Right cardiac atrium (tissue), 5 donors: ENCODE results near the gene MBD4. TPM values are rescaled to one million over a fixed set of nuclear protein-coding genes. Genes with fewer than 3 reads are reported as not detected.

Source experiments
- ATAC-seq, 2 donors: fragments of 200-7000 bp; cut with Tn5 transposase; one replicate each; pipeline versions ENCODE4 v1.8.0 to v1.9.1; 2020; ENCODE audit warnings: moderate library complexity in 2 of 2, mild to moderate bottlenecking in 1 of 2
- DNase-seq, 3 donors: peaks; one replicate each; pipeline ENCODE4 v3.0.0-alpha.2; 2020
- H3K27ac ChIP-seq: one replicate; pipeline ENCODE4 v1.5.1; 2013; ENCODE audit warnings: mild to moderate bottlenecking, low read length, control low read depth, moderate library complexity
- H3K27me3 ChIP-seq: one replicate; pipeline ENCODE4 v1.6.1; 2013; ENCODE audit not compliant: control insufficient read depth, insufficient read depth
- H3K4me1 ChIP-seq: one replicate; pipeline ENCODE4 v1.6.1; 2013; ENCODE audit warnings: low read length; ENCODE audit not compliant: control insufficient read depth, insufficient read depth
- H3K4me3 ChIP-seq: one replicate; pipeline ENCODE4 v1.5.1; 2013; ENCODE audit warnings: low read length, control low read depth
- H3K9me3 ChIP-seq: one replicate; pipeline ENCODE4 v1.6.1; 2013; ENCODE audit warnings: low read length; ENCODE audit not compliant: control insufficient read depth
- WGBS: extraction: QIAGEN DNeasy Blood & Tissue Kit; methylation state at CpG from one replicate; pipeline ENCODE4 v1.1.7; 2013; 5-methylcytosine and 5-hydroxymethylcytosine counted together
- intact Hi-C, 4 donors: fragments of 100-400 bp; cut with DNase I; formaldehyde crosslinking; loops; one replicate each; pipeline versions ENCODE4 v1.11.0 to v1.14.0; 2022 to 2023
- polyA plus RNA-seq: library from polyadenylated mRNA; stranded (reverse); fragments of 200-250 nt; gene quantifications from one replicate; pipeline ENCODE4 v1.2.3, GENCODE V29; 2013
- total RNA-seq, 4 donors: library from RNA; stranded (reverse); fragmentation: NEBNext Ultra II Directional; extraction: Animal tissue kit (Norgen Biotek cat#: 25700); gene quantifications; one replicate each; pipeline ENCODE4 v1.2.1, GENCODE V29; 2021
- donor health status: healthy with polysubstance abuse.
- donor health status: DM: no; HTN: yes; CAD: no.
- donor health status: DM: no; HTN: no; CAD: no.
- donor health status: DM: no; HTN: yes; CAD: no; lungs with severe emphysema.
- donor health status: DM: yes; HTN: yes; CAD: no.

MBD4 gene
- total and polyA plus RNA-seq, 5 donors, result 17.5 to 52.1 (median 25.6) TPM

GRCh38 chr3:129445471-129445870 is 5.7 kb upstream of the MBD4 start:
- DNase-seq (no peak), ATAC-seq (no peak)
- peaks cover 18% of the 10 kb centered on the region for H3K4me1 ChIP-seq
- H3K9me3 ChIP-seq, result no peaks in the 10 kb centered on the region
- WGBS, result 82% methylated on average over 3 of the region's 3 CpGs
- H3K4me3 ChIP-seq, result no peak overlapping the region
- no peaks in the 10 kb centered on the region for H3K27me3 ChIP-seq
- intact Hi-C loops, result no loop called here
- H3K27ac ChIP-seq, result no peak overlapping the region

DNA sequence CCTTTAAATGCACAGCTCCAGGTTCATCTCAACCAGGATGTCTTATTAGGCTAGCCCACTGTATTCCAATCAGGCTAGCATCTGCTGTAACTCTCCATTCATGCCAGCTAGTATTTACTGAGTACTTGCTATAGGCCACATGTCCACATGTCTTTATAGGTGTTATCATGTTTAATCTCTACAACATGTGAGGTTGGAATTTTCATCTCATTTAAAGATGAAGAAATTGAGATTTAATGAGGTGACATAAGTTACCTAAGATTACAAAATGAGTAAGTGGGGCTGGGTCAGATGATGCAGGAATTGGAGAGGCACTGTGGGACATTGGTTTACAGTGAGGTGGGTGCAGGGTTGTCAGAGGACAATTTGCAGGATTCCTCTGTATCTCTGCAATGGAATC is 3.2 kb upstream of the MBD4 start:
- no peaks in the 10 kb centered on the region for H3K9me3 ChIP-seq
- H3K4me1 ChIP-seq, result peaks cover 22% of the 10 kb centered on the region
- no peak overlapping the region for H3K4me3 ChIP-seq
- H3K27me3 ChIP-seq, result no peaks in the 10 kb centered on the region
- H3K27ac ChIP-seq, result peak overlapping the region; percentile 57
- intact Hi-C loops, result no loop called here
- DNase-seq, result no peak
- no peak for ATAC-seq

DNA sequence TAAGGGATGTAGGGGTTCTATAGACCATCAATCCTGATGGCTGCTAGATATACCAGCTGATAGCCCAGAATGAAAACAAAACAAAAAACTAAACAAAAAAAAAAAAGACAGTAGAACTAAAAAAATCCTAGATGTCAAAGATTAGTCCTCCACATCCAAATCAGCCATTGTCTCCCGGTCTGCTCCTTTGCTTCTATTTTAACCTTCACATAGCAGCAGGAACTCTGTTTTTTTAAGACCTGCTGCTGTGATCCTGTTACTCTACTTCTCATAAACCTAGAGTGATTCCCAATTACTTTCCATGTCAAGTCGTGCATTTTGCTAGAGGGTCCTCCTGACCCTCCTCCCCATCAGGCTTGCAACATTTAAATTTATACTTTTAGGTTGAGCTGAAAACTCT is 2.7 kb upstream of the MBD4 start:
- intact Hi-C loops, result no loop called here
- Histone ChIP-seq H3K27ac (peak overlapping the region; percentile 57), H3K4me1 (peaks cover 22% of the 10 kb centered on the region), H3K4me3 (no peak overlapping the region), H3K27me3 (no peaks in the 10 kb centered on the region), H3K9me3 (no peaks in the 10 kb centered on the region)
- no peak for ATAC-seq
- WGBS, result 31% methylated on average over 2 of the region's 2 CpGs
- no peak for DNase-seq

GRCh38 chr3:129441782-129442181 is 2.0 kb upstream of the MBD4 start:
- intact Hi-C loops, result no loop called here
- Histone ChIP-seq H3K27ac (peak overlapping the region; percentile 76), H3K4me3 (no peak overlapping the region), H3K27me3 (no peaks in the 10 kb centered on the region), H3K9me3 (no peaks in the 10 kb centered on the region), H3K4me1 (peaks cover 22% of the 10 kb centered on the region)
- WGBS, result 16% methylated on average over 4 of the region's 4 CpGs
- DNase-seq, result peak; percentile 33 to 76 (median 67)
- ATAC-seq, result peak in 1 of 2 donors; percentile 28

GRCh38 chr3:129441215-129441614 is 1.5 kb upstream of the MBD4 start:
- 33% methylated on average over 9 of the region's 9 CpGs for WGBS
- Histone ChIP-seq H3K27ac (peak overlapping the region; percentile 88), H3K9me3 (no peaks in the 10 kb centered on the region), H3K27me3 (no peaks in the 10 kb centered on the region), H3K4me1 (peaks cover 22% of the 10 kb centered on the region), H3K4me3 (peak overlapping the region; percentile 64)
- DNase-seq, result no peak
- intact Hi-C loops, result no loop called here
- no peak for ATAC-seq

GRCh38 chr3:129440618-129441190 is 956 bp upstream of the MBD4 start:
- no peaks in the 10 kb centered on the region for H3K9me3 ChIP-seq
- no peak for ATAC-seq
- intact Hi-C loops, result no loop called here
- H3K27ac ChIP-seq, result peak overlapping the region; percentile 94
- no peaks in the 10 kb centered on the region for H3K27me3 ChIP-seq
- no peak for DNase-seq
- WGBS, result 7% methylated on average over 9 of the region's 9 CpGs
- peak overlapping the region; percentile 64 for H3K4me3 ChIP-seq
- peaks cover 22% of the 10 kb centered on the region for H3K4me1 ChIP-seq

- DNase-seq (peak; percentile 46 to 73 (median 69)), ATAC-seq (peak; percentile 0 to 7)
- intact Hi-C loops, result no loop called here
- no peaks in the 10 kb centered on the region for H3K9me3 ChIP-seq
- H3K4me3 ChIP-seq, result peak overlapping the region; percentile 64
- under 1% methylated on average over 17 of the region's 17 CpGs for WGBS
- peak overlapping the region; percentile 82 for H3K27ac ChIP-seq
- H3K27me3 ChIP-seq, result no peaks in the 10 kb centered on the region
- peaks cover 22% of the 10 kb centered on the region for H3K4me1 ChIP-seq
Measured at GRCh38 chr3:129439226-129439816, 427 bp downstream of the MBD4 start.

- no peak for ATAC-seq
- no peaks in the 10 kb centered on the region for H3K27me3 ChIP-seq
- H3K4me3 ChIP-seq, result no peak overlapping the region
- H3K9me3 ChIP-seq, result no peaks in the 10 kb centered on the region
- H3K27ac ChIP-seq, result no peak overlapping the region
- intact Hi-C loops, result no loop called here
- no peak for DNase-seq
- WGBS, result 89% methylated on average over 1 of the region's 1 CpG
- H3K4me1 ChIP-seq, result peaks cover 3% of the 10 kb centered on the region
Measured at GRCh38 chr3:129435367-129435766, 4.4 kb downstream of the MBD4 start.

DNA sequence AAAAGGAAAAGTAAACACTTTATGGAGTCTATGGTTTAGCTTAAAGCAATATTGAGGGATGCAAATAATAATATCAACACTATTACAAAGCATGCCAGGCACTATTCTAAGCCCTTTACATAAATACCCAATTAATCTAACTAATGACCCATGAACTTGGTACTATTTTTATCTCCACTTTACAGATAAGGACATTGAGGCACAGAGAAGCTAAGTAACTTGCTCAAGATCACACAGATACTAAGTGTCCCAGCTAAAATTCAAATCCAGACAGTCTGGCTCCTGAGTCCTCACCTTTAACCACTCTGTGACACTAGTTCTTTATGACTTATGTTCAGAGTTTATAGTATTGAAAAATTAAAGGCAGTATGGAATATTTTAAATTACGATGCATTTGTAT is 5.6 kb downstream of the MBD4 start:
- WGBS, result 92% methylated on average over 1 of the region's 1 CpG
- no peak for ATAC-seq
- H3K4me3 ChIP-seq, result no peak overlapping the region
- no peak overlapping the region for H3K27ac ChIP-seq
- H3K9me3 ChIP-seq, result no peaks in the 10 kb centered on the region
- H3K4me1 ChIP-seq, result peaks cover 3% of the 10 kb centered on the region
- intact Hi-C loops, result no loop called here
- no peak for DNase-seq
- H3K27me3 ChIP-seq, result no peaks in the 10 kb centered on the region

GRCh38 chr3:129433565-129433964 is 6.2 kb downstream of the MBD4 start:
- ATAC-seq (no peak), DNase-seq (no peak)
- Histone ChIP-seq H3K4me1 (peaks cover 2% of the 10 kb centered on the region), H3K4me3 (no peak overlapping the region), H3K27me3 (no peaks in the 10 kb centered on the region), H3K9me3 (no peaks in the 10 kb centered on the region), H3K27ac (no peak overlapping the region)
- intact Hi-C loops, result no loop called here
- WGBS, result 91% methylated on average over 5 of the region's 5 CpGs

DNA sequence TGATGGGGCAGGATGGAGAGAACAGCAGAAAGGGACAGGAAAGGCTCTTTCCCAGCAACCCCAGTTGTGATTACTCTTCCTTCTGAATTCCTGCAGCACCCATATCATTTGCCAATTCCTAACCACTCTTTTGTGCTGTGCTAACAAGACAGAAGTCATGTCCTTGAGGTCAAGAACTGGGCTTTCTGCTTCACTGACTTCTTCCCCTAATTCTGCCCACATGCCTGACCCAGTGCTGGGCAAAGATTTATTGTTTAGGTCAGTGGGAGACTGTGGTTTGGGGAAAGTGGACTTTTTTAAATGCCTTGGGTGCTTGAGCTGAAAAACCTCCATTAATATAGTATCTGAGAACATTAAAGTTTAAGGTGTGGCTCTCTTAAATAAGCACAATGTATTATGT is 7.1 kb downstream of the MBD4 start:
- Histone ChIP-seq H3K4me3 (no peak overlapping the region), H3K4me1 (peaks cover under 1% of the 10 kb centered on the region), H3K27ac (no peak overlapping the region), H3K27me3 (no peaks in the 10 kb centered on the region), H3K9me3 (no peaks in the 10 kb centered on the region)
- intact Hi-C loops, result no loop called here
- ATAC-seq (no peak), DNase-seq (no peak)

DNA sequence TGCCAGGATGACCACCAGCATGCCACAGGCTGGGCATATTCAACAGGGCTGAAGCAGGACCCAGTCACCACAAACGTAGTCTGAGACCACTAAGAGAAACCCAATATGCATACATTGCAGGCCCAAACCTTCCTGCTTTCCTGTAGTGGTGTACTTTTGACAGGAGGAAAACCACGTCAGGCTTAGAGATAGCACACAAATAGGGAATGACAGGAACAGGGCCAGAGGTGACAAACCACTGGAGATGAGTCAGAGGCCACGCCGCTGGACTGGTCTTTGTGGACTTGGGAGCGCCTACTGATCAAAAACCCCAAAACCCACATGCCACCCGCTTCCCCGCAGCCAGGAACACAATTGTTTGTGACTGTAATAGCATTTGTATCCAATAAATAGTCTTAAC is 7.7 kb downstream of the MBD4 start:
- H3K4me1 ChIP-seq, result peaks cover 2% of the 10 kb centered on the region
- no peak overlapping the region for H3K4me3 ChIP-seq
- WGBS, result 90% methylated on average over 7 of the region's 7 CpGs
- intact Hi-C loops, result no loop called here
- DNase-seq (no peak), ATAC-seq (no peak)
- H3K27ac ChIP-seq, result no peak overlapping the region
- no peaks in the 10 kb centered on the region for H3K9me3 ChIP-seq
- no peaks in the 10 kb centered on the region for H3K27me3 ChIP-seq
